NCI-H1105 treated with DMSO at 0.1 percent for 48 hours (cell line): Measurements from ENCODE around the gene TNS4.

Experiments used
- DNase-seq: peaks from one replicate; lab custom pipeline; 2025; lab: John Stamatoyannopoulos, UW

TNS4 gene

GRCh38 chr17:40473573-40474365 is 27.7 kb downstream of the TNS4 start:
- DNase-seq: no peak

- DNase-seq: no peak
Measured at GRCh38 chr17:40472733-40473452, 28.5 kb downstream of the TNS4 start.

DNA sequence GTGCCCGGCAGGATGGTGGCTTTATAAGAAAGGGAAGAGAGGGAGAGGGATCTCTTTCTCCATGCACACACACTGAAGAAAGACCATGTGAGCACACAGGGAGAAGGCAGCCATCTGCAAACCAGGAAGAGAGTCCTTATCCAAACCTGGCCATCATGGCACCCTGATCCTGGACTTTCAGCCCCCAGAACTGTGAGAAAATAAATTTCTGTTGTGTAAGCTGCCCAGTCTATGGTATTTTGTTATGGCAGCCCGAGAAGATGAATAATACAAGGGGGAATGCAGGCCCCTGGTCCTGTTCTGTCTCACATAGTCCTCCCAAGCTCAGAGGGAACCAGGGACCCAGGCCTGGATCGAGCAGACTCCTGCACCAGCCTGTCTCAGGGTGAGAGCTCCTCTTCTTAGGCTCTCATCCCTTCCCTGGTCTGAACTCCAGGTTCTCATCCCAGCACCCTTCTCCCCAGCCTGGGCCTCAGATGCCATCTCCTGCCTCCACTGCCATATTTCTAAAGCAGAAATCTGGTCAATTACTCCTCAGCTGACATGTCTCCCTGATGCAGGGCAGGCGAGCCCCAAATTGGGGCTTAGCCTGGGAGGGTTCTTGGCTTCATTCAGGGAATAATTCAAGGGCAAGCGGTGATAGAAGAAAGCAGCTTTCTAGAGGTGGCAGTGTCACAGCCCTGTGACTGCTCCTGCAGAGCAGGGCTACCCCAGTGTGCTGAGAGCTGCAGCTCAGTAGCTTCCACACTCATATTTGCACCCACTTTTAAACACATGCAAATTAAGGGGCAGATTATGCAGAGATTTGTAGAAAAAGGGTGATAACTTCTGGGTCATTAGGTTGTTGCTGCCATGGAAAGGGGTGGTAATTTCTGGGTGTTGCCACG is 29.3 kb downstream of the TNS4 start:
- DNase-seq: no peak

- no peak for DNase-seq
Measured at GRCh38 chr17:40470932-40471828, 30.2 kb downstream of the TNS4 start.

DNA sequence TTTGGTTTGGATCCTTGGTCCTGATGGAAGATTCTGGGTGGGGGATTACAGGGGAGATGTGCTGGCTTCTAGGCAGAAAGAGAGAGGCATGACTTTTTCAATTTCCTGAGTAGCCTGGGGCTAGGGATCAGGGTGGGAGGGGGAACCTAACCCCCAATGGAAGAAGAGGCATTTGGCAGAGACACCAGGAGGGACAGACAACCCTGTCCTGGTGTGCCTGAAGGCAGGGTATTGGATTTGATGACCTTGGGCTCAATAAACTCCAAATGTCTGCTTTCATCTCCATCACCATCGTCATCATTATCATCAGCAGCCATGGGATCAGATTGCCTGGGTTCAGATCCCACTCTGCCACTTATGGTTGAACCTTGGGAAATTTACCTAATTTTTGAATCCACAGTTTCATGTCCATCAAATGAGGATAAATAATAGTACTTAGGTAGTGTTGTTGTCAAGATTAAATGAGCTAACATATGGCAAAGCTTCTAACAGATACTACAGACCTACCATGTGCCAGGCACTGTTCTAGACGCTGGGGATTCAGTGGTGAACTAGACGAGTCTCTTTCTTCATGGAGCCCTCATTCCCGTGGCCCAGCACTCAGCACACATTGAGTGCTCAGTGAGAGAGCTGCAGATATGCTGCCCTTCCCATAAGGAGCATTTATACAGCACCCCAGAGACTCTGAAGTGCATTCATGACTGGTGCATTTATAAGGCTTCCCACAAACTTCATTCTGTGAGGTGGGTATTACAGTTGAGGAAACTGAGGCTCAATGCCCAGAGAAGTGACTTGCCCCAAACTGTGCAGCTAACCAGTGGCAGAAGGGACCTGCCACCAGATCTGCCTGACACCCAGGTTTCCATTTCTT is 31.4 kb downstream of the TNS4 start:
- DNase-seq: no peak

- DNase-seq: no peak
Measured at GRCh38 chr17:40468560-40468959, 32.9 kb downstream of the TNS4 start.

GRCh38 chr17:40467281-40467867 is 34.0 kb downstream of the TNS4 start:
- no peak for DNase-seq

DNA sequence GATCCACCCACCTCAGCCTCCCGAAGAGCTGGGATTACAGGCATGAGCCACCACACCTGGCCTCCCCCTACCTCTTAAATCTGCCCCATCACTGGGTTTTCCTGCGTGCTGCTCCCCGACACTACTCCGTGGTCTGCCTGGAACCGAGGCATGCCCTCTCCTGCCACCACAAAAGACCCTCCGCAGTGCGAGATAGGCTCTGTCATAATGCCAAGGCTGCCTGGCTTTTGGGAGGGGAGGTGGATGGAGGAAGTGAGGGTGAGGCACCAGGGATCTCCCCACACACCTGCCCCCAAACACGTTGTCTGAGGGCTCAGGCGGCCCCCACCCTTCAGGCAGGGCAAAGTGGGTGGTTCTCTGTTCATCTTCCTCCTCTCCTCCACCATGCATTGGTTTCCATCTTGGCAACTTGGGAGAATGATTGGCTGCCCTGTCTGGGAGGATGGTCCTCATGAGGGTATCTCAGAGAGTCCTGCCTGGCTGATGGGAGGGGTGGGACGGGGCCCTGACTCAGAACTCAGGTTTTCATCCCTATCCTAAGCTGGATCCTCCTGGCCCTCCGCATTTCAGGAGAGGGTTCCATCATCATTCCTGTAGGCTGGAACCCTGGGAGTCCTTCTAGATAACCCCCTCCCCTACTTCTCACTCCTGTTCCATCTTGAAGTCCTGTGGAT is 35.0 kb downstream of the TNS4 start:
- no peak for DNase-seq

- DNase-seq: no peak
Measured at GRCh38 chr17:40464392-40464855, 37.0 kb downstream of the TNS4 start.

DNA sequence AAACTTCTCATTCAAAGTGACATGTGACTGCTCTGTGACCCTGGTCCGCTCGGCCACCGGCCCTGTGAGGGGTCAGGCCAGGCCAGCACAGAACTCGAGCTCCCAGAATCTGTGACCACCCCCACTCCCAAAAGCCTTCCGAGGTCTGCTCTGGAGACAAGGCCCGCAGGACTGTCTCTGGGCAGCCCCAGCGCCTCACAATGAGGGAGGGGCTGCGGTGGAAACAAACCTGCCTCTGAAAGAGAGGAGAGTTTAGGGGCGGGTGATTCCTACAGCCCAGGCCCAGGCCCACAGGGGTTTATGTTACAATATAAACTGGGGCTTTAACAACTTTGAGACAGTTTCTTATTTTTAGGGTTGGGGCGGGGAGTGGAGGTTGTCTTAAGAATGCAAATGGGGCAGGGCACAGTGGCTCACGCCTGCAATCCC is 38.3 kb downstream of the TNS4 start:
- no peak for DNase-seq

GRCh38 chr17:40462343-40463121 is 38.9 kb downstream of the TNS4 start:
- DNase-seq: no peak

- DNase-seq: no peak
Measured at GRCh38 chr17:40461732-40462342, 39.6 kb downstream of the TNS4 start.

DNA sequence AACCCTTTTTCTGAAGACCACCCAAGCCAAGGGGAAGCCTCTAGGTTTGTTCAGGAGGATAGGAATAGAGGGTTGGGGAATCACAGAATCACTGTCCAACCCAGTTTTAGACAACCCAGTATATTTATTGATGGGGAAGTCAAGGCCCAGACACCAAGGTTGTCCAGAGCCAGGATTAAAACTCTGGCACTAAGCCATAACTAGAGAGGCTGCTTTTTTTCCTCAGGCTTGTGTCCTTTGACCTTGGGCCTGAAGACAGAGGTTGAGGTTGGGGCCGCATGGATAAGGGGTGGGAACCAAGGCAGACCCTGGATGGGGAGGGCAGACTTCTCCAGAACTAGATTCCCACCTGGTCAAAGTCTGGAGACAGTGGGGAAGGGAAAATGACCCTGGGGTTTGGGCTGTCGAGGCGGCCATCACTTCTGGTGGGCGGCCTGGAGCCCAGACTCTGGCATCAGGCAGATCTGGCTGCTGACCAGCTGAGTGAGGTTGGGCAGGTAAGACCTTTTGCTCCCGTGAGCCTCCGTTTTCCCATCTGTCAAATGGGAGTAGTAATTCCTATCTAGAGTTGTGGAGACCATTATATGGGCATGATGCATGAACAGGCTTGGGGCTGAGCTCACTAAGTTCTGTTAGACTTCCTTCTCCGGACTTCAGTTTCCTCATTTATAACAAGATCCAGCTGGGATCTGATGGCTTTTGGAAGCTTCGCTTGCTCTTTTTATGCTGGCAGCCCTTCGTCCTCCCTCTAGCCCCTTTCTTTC is 40.3 kb downstream of the TNS4 start:
- DNase-seq: no peak

DNA sequence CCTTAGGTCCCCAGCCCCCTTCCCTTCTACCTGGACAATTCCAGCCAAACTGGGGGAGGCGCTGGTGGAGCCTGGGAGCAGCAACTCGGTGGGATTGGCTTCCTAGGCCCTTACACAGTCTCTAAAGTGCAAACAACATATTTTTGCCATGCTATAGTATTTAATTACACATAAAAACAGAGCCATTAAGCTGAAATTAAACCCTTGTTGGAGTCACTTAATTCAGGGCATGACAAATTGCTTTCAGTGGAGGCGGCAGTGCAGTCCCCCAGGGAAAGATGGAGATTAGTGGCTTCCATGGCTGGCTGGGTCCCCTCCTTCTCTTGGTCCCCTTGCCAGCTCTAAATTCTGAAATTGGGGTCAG is 40.8 kb downstream of the TNS4 start:
- no peak for DNase-seq

GRCh38 chr17:40459636-40460603 is 41.5 kb downstream of the TNS4 start:
- DNase-seq: no peak

DNA sequence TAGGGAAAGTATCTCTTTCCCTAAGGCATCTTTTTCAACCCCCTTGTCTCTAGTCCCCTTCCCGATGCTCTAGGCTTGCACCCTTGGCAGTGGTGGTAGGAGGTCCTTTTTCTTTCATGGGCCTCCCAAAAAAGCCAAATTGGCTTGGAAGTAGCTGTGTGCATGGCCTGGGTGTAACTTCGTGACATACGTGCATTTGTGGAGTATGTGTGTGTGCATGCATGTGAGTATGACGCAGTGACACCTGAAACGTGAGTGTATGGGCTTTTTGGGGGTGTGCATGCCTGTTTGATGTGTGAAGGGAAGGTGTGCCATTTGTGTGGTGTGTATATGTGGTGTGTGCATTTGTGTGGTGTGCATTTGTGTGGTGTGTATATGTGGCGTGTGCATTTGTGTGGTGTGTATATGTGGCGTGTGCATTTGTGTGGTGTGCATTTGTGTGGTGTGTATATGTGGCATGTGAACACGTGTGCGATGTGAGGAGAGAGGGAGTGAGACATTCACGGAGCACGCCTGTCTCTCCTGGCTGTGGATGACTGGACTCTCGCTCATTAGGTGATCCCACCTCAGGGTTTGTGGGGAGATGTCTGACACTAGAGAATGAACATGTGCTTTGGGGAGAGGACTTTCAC is 42.5 kb downstream of the TNS4 start:
- DNase-seq: no peak
